ENCODE results near the gene STXBP6.

STXBP6 gene

GRCh38 chr14:25004389-25004809 lies 45.5 kb downstream of the STXBP6 start:
- no peak for TF ChIP-seq POU6F1 (CRISPR knock-in tag; IDR thresholded peaks at IDR 0.05; ENCODE audit: borderline replicate concordance, low read depth)
- no peak for TF ChIP-seq CSDC2 (CRISPR knock-in tag; IDR thresholded peaks at IDR 0.05)
- no peak for TF ChIP-seq ZNF565 (CRISPR knock-in tag; conservative IDR thresholded peaks at IDR 0.05; ENCODE audit: low read depth)
- no peak for TF ChIP-seq ZFP3 (CRISPR knock-in tag; IDR thresholded peaks at IDR 0.05)
- TF ChIP-seq CREB5 (CRISPR knock-in tag; IDR thresholded peaks at IDR 0.05; ENCODE audit: low read depth), result no peak
- no peak for TF ChIP-seq ESRRG (CRISPR knock-in tag; IDR thresholded peaks at IDR 0.05)
- no peak for TF ChIP-seq RARB (CRISPR knock-in tag; IDR thresholded peaks at IDR 0.05)
- no peak for TF ChIP-seq SNAI2 (CRISPR knock-in tag; IDR thresholded peaks at IDR 0.05)
- no peak for TF ChIP-seq TSHZ2 (CRISPR knock-in tag; IDR thresholded peaks at IDR 0.05)
- TF ChIP-seq ARNTL (CRISPR knock-in tag; IDR thresholded peaks at IDR 0.05; ENCODE audit: borderline replicate concordance, low read depth), result no peak
- TF ChIP-seq GLIS3 (CRISPR knock-in tag; IDR thresholded peaks at IDR 0.05), result no peak
- TF ChIP-seq ZNF70 (CRISPR knock-in tag; IDR thresholded peaks at IDR 0.05), result no peak
- no peak for TF ChIP-seq ZC3H10 (CRISPR knock-in tag; IDR thresholded peaks at IDR 0.05)
- TF ChIP-seq ZNF8 (CRISPR knock-in tag; IDR thresholded peaks at IDR 0.05), result no peak
- no peak for TF ChIP-seq TCF4 (CRISPR knock-in tag; IDR thresholded peaks at IDR 0.05; ENCODE audit: borderline replicate concordance)
- ATAC-seq, result no peak

- no peak for ATAC-seq
- TF ChIP-seq ZFP3 (CRISPR knock-in tag; IDR thresholded peaks at IDR 0.05) (no peak), ZNF8 (CRISPR knock-in tag; IDR thresholded peaks at IDR 0.05) (no peak), TOX (CRISPR knock-in tag; IDR thresholded peaks at IDR 0.05; ENCODE audit: borderline replicate concordance) (no peak), OSR1 (CRISPR knock-in tag; IDR thresholded peaks at IDR 0.05) (no peak), RARB (CRISPR knock-in tag; IDR thresholded peaks at IDR 0.05) (no peak), CSRNP3 (CRISPR knock-in tag; IDR thresholded peaks at IDR 0.05) (no peak), PPARA (CRISPR knock-in tag; IDR thresholded peaks at IDR 0.05; ENCODE audit: borderline replicate concordance) (no peak), CREB5 (CRISPR knock-in tag; IDR thresholded peaks at IDR 0.05; ENCODE audit: low read depth) (no peak)
These were observed 46.4 kb downstream of the STXBP6 start for GRCh38 chr14:25003537-25003936.

GRCh38 chr14:25001601-25002000 lies 48.3 kb downstream of the STXBP6 start:
- TF ChIP-seq ZNF565 (CRISPR knock-in tag; conservative IDR thresholded peaks at IDR 0.05; ENCODE audit: low read depth) (no peak), ISL1 (CRISPR knock-in tag; IDR thresholded peaks at IDR 0.05) (no peak), TSHZ2 (CRISPR knock-in tag; IDR thresholded peaks at IDR 0.05) (no peak), CSRNP3 (CRISPR knock-in tag; IDR thresholded peaks at IDR 0.05) (no peak), PATZ1 (CRISPR knock-in tag; IDR thresholded peaks at IDR 0.05; ENCODE audit: borderline replicate concordance) (no peak), ESRRG (CRISPR knock-in tag; IDR thresholded peaks at IDR 0.05) (no peak), ZFP3 (CRISPR knock-in tag; IDR thresholded peaks at IDR 0.05) (no peak), ZFP30 (CRISPR knock-in tag; IDR thresholded peaks at IDR 0.05) (no peak), BACH2 (CRISPR knock-in tag; IDR thresholded peaks at IDR 0.05; ENCODE audit: borderline replicate concordance) (no peak), PPARA (CRISPR knock-in tag; IDR thresholded peaks at IDR 0.05; ENCODE audit: borderline replicate concordance) (no peak), ZNF8 (CRISPR knock-in tag; IDR thresholded peaks at IDR 0.05) (no peak), ZC3H10 (CRISPR knock-in tag; IDR thresholded peaks at IDR 0.05) (no peak), ARNTL (CRISPR knock-in tag; IDR thresholded peaks at IDR 0.05; ENCODE audit: borderline replicate concordance, low read depth) (no peak)
- ATAC-seq, result no peak
